ENCODE data around the gene DNAJC28. TPM values are rescaled to one million over a fixed set of nuclear protein-coding genes. Genes with fewer than 3 reads are reported as not detected.
"Not testable (repeated sequence)": the region's sequence is repeated elsewhere in the genome, so short reads cannot be mapped to it uniquely, and the experiment has no call there.

Gene DNAJC28
- total RNA-seq, 1 donor from 2014 or later, result 2.1 TPM

DNA sequence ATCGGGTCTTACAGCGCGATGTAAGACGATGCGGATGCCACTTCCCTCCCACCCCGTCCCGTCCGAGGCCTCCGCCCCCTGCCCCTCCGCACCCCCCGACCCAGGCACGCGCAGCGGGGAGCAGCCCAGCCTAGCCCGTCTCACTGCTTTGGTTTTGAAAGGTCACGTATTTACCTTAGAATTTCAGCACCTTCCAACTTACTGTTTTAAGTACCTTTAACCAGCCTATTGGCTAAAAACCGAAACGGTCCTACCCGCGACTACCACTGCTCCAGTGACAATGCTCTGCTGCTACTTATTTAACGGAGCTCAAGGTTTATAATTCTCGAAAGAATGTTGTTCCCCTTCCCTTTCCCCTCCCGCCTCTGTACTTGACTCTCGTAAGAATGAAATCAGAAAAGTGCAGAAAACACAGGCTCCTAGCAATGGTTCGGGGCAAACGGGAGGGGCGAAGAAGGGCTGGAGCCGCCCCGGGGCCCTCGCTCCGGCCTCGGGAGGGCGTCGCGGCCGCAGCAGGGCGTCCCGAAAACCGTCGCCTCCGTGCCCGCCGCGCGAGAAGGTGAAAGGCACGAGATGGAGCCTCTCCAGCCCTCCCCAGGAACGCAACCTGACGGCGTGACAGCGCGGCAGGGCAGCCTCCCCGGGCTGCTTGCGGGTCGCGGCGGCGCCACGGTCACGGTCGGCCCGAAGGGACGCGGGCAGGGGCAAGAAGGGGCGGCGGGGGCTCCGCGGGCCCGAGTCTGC is 12.4 kb downstream of the DNAJC28 start:
- Mint-ChIP-seq H3K9me3 (ENCODE audit: unreplicated experiment) (no peaks in the 10 kb centered on the region), H3K4me1 (ENCODE audit: unreplicated experiment) (peaks cover 14% of the 10 kb centered on the region), H3K4me3 (ENCODE audit: unreplicated experiment) (peak overlapping the region; percentile 79), H3K27ac (ENCODE audit: unreplicated experiment) (peak overlapping the region; percentile 77), H3K27me3 (ENCODE audit: unreplicated experiment) (no peaks in the 10 kb centered on the region), H3K36me3 (ENCODE audit: unreplicated experiment) (no peaks in the 10 kb centered on the region)
- DNase-seq (ENCODE audit: extremely low spot score, unreplicated experiment), result peak; percentile 87
- TF ChIP-seq, protein P1, sequence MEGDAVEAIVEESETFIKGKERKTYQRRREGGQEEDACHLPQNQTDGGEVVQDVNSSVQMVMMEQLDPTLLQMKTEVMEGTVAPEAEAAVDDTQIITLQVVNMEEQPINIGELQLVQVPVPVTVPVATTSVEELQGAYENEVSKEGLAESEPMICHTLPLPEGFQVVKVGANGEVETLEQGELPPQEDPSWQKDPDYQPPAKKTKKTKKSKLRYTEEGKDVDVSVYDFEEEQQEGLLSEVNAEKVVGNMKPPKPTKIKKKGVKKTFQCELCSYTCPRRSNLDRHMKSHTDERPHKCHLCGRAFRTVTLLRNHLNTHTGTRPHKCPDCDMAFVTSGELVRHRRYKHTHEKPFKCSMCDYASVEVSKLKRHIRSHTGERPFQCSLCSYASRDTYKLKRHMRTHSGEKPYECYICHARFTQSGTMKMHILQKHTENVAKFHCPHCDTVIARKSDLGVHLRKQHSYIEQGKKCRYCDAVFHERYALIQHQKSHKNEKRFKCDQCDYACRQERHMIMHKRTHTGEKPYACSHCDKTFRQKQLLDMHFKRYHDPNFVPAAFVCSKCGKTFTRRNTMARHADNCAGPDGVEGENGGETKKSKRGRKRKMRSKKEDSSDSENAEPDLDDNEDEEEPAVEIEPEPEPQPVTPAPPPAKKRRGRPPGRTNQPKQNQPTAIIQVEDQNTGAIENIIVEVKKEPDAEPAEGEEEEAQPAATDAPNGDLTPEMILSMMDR (IDR thresholded peaks at IDR 0.05), result peak; percentile 10

DNA sequence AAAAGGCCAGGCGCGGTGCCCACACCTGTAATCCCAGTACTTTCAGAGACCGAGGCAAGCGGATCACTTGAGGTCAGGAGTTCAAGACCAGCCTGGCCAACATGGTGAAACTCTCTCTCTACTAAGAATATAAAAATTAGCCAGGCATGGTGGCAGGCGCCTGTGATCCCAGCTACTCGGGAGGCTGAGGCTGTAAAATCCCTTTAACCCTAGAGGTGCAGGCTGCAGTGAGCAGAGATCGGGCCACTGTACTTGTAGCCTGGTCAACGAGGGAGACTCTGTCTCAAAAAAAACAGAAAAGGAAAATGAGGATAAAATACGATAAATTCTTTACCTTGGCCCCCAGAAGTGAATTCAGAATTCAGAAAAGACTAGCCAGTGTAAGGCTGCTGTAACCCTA is 13.3 kb downstream of the DNAJC28 start:
- peak overlapping the region; percentile 79 for H3K4me3 Mint-ChIP-seq (ENCODE audit: unreplicated experiment)
- peak overlapping the region; percentile 77 for H3K27ac Mint-ChIP-seq (ENCODE audit: unreplicated experiment)
- TF ChIP-seq, protein P1 (IDR thresholded peaks at IDR 0.05), result no peak
- H3K4me1 Mint-ChIP-seq (ENCODE audit: unreplicated experiment), result peaks cover 14% of the 10 kb centered on the region
- peaks cover 4% of the 10 kb centered on the region for H3K36me3 Mint-ChIP-seq (ENCODE audit: unreplicated experiment)
- no peak for DNase-seq (ENCODE audit: extremely low spot score, unreplicated experiment)
- H3K27me3 Mint-ChIP-seq (ENCODE audit: unreplicated experiment), result no peaks in the 10 kb centered on the region
- peaks cover 4% of the 10 kb centered on the region for H3K9me3 Mint-ChIP-seq (ENCODE audit: unreplicated experiment)

DNA sequence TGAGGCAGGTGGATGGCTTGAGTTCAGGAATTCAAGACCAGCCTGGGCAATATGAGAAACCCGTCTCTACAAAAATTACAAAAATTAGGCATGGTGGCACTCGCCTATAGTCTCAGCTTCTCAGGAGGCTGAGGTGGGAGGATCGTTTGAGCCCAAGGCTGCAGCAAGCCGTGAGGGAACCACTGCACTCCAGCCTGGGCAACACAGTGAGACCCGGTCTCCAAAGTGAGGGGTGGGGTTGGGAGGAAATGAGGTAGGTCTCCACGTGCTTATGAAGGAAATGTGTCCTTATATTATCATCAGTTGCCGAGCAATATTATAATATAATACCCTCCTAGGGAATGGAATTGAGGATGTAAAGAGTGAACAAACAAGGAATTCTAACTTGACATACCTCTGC is 14.4 kb downstream of the DNAJC28 start:
- no peaks in the 10 kb centered on the region for H3K27me3 Mint-ChIP-seq (ENCODE audit: unreplicated experiment)
- peaks cover 7% of the 10 kb centered on the region for H3K36me3 Mint-ChIP-seq (ENCODE audit: unreplicated experiment)
- TF ChIP-seq, protein P1 (IDR thresholded peaks at IDR 0.05), result no peak
- H3K27ac Mint-ChIP-seq (ENCODE audit: unreplicated experiment), result no peak overlapping the region
- DNase-seq (ENCODE audit: extremely low spot score, unreplicated experiment), result no peak
- peaks cover 4% of the 10 kb centered on the region for H3K9me3 Mint-ChIP-seq (ENCODE audit: unreplicated experiment)
- H3K4me1 Mint-ChIP-seq (ENCODE audit: unreplicated experiment), result peaks cover 14% of the 10 kb centered on the region
- H3K4me3 Mint-ChIP-seq (ENCODE audit: unreplicated experiment), result no peak overlapping the region

DNA sequence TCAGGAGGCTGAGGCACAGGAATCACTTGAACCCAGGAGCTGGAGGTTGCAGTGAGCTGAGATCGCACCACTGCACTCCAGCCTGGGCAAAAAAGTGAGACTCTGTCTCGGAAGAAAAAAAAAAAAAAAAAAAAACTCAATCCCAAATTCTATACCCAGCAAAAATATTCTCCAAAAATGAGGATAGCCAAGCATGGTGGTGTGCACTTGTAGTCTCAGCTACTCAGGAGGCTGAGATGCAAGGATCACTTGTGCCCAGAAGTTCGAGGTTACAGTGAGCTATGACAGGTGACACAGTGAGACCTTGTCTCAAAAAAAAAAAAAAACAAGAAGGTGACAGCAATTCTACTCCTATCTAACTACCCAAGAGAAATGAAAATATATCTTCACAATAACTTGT is 18.2 kb downstream of the DNAJC28 start:
- no peak overlapping the region for H3K27ac Mint-ChIP-seq (ENCODE audit: unreplicated experiment)
- DNase-seq (ENCODE audit: extremely low spot score, unreplicated experiment), result no peak
- no peaks in the 10 kb centered on the region for H3K27me3 Mint-ChIP-seq (ENCODE audit: unreplicated experiment)
- peaks cover 4% of the 10 kb centered on the region for H3K9me3 Mint-ChIP-seq (ENCODE audit: unreplicated experiment)
- peaks cover 7% of the 10 kb centered on the region for H3K36me3 Mint-ChIP-seq (ENCODE audit: unreplicated experiment)
- H3K4me1 Mint-ChIP-seq (ENCODE audit: unreplicated experiment), result peaks cover 14% of the 10 kb centered on the region
- TF ChIP-seq, protein P1 (IDR thresholded peaks at IDR 0.05), result no peak
- no peak overlapping the region for H3K4me3 Mint-ChIP-seq (ENCODE audit: unreplicated experiment)

DNA sequence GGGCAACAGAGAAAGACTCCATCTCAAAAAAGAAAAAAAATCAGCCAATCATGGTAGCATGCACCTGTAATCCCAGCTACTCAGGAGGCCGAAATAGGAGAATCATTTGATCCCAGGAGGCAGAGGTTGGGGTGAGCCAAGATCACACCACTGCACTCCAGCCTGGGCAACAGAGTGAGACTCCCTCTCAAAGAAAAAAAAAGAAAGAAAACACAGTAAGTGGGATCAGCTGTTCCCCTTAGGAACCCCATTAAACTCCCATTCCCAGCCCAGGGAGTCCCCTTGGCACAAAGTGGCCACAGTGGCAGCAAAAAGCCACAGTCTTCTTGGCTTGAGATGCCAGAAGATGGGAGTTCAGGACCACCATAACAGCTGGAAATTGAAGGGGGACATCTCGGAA is 20.8 kb downstream of the DNAJC28 start:
- peaks cover 7% of the 10 kb centered on the region for H3K36me3 Mint-ChIP-seq (ENCODE audit: unreplicated experiment)
- H3K4me3 Mint-ChIP-seq (ENCODE audit: unreplicated experiment), result no peak overlapping the region
- no peak overlapping the region for H3K27ac Mint-ChIP-seq (ENCODE audit: unreplicated experiment)
- H3K9me3 Mint-ChIP-seq (ENCODE audit: unreplicated experiment), result peaks cover 4% of the 10 kb centered on the region
- H3K27me3 Mint-ChIP-seq (ENCODE audit: unreplicated experiment), result no peaks in the 10 kb centered on the region
- peaks cover 11% of the 10 kb centered on the region for H3K4me1 Mint-ChIP-seq (ENCODE audit: unreplicated experiment)
- DNase-seq (ENCODE audit: extremely low spot score, unreplicated experiment), result no peak
- TF ChIP-seq, protein P1 (IDR thresholded peaks at IDR 0.05), result no peak

DNA sequence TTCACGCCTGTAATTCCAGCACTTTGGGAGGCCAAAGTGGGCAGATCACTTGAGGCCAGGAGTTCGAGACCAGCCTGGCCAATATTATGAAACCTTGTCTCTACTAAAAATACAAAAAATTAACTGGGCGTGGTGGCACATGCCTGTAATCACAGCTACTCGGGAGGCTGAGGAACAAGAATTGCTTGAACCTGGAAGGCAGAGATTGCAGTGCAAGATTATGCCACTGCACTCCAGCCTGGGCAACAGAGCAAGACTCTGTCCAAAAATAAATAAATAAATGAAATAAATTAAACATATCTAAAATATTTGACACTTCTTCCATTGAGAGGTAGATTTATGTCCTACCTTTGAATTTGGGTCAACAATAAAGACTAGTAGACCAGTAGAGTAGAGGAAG is 22.3 kb downstream of the DNAJC28 start:
- not testable (repeated sequence) for H3K36me3 Mint-ChIP-seq (ENCODE audit: unreplicated experiment); DNase-seq (ENCODE audit: extremely low spot score, unreplicated experiment); H3K27ac Mint-ChIP-seq (ENCODE audit: unreplicated experiment); H3K27me3 Mint-ChIP-seq (ENCODE audit: unreplicated experiment); H3K9me3 Mint-ChIP-seq (ENCODE audit: unreplicated experiment); H3K4me3 Mint-ChIP-seq (ENCODE audit: unreplicated experiment)
- H3K4me1 Mint-ChIP-seq (ENCODE audit: unreplicated experiment), result peaks cover 11% of the 10 kb centered on the region
